Testis (tissue), 2 donors: Measurements from ENCODE around the gene DNM3.

ENCODE experiments used
- POLR2A ChIP-seq: fragments of 450-650 bp; IDR thresholded peaks from one replicate; pipeline ENCODE4 v1.6.1; 2017; ENCODE audit warnings: antibody characterized with exemption, mild to moderate bottlenecking, moderate library complexity
- TF ChIP-seq, protein P1 (sequence below), 3 experiments: fragments of 450-650 bp in 2 of 3; fragments of 200-600 bp in 1 of 3; sonication (generic) in 1 of 3; IDR thresholded peaks; one replicate each; pipeline ENCODE4 v1.5.1; 2016 to 2019; ENCODE audit warnings: antibody characterized with exemption in 3 of 3, mild to moderate bottlenecking in 2 of 3, moderate library complexity in 1 of 3

DNA sequence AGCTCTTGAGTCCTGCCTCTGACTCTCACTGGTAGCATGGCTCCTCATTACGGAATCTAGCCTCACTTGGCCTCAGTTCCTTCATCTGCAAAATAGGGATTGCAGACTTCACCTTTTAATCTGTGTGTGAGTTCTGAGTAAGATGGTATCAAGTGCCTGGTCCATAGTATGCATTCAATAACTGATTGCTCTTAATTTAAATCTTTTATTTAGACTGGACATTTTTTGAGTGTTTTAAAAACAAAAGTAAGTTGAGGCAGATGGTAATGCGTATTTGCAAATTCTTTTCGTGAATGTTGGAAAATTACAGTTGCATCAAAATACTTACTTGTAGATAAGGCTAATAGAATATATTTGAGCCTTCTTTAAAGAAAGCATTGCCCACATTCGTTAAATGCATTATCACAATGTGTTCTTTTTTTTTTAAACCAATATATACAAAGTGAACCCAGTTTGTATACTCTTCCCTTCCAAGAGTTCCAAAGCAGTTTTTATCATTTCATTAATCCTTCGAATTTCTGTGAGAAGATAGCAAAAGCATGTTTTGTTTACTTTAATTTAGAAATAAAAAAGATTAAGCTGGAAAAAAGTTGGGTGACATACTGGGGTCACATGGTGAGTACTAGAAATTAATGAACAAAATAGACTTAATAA is 8.1 kb downstream of the DNM3 start:
- TF ChIP-seq, protein P1, sequence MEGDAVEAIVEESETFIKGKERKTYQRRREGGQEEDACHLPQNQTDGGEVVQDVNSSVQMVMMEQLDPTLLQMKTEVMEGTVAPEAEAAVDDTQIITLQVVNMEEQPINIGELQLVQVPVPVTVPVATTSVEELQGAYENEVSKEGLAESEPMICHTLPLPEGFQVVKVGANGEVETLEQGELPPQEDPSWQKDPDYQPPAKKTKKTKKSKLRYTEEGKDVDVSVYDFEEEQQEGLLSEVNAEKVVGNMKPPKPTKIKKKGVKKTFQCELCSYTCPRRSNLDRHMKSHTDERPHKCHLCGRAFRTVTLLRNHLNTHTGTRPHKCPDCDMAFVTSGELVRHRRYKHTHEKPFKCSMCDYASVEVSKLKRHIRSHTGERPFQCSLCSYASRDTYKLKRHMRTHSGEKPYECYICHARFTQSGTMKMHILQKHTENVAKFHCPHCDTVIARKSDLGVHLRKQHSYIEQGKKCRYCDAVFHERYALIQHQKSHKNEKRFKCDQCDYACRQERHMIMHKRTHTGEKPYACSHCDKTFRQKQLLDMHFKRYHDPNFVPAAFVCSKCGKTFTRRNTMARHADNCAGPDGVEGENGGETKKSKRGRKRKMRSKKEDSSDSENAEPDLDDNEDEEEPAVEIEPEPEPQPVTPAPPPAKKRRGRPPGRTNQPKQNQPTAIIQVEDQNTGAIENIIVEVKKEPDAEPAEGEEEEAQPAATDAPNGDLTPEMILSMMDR (IDR thresholded peaks at IDR 0.05) = no peak
- TF ChIP-seq POLR2A = no peak
